Prostate gland (tissue), 2 donors: Measurements from ENCODE around the gene GZF1.

ENCODE experiments used
- CTCF ChIP-seq, 4 experiments: fragments of 200-600 bp in 2 of 4; fragments of 450-650 bp in 2 of 4; sonication (generic) in 2 of 4; IDR thresholded peaks; 1 replicate in 3 of 4; 2 replicates in 1 of 4; pipeline ENCODE4 v1.5.1; 2016 to 2019; ENCODE audit warnings: antibody characterized with exemption in 4 of 4, mild to moderate bottlenecking in 2 of 4, moderate library complexity in 2 of 4
- POLR2A ChIP-seq: fragments of 450-650 bp; IDR thresholded peaks from one replicate; pipeline ENCODE4 v1.6.1; 2016; ENCODE audit warnings: antibody characterized with exemption, mild to moderate bottlenecking

GRCh38 chr20:23412026-23412425, 50.0 kb downstream of the GZF1 start:
- no peak for TF ChIP-seq CTCF (IDR thresholded peaks at IDR 0.05)
- TF ChIP-seq POLR2A, result no peak
